ENCODE data around the gene CRB3.

CRB3 gene

GRCh38 chr19:6442087-6442688 lies 21.9 kb upstream of the CRB3 start:
- no peaks in the 10 kb centered on the region for H3K9me3 ChIP-seq (ENCODE audit: control insufficient read depth, low read depth, low read length)
- H3K36me3 ChIP-seq (ENCODE audit: control insufficient read depth, low read depth, low read length) = no peaks in the 10 kb centered on the region
- H3K27me3 ChIP-seq (ENCODE audit: control insufficient read depth, insufficient read depth, low read length) = no peaks in the 10 kb centered on the region
- no peak overlapping the region for H3K4me3 ChIP-seq (ENCODE audit: low read length)
- no peak overlapping the region for H3K27ac ChIP-seq (ENCODE audit: low read length)
- H3K4me1 ChIP-seq (ENCODE audit: control insufficient read depth, low read depth, low read length) = no peaks in the 10 kb centered on the region
- no peak overlapping the region for H3K9ac ChIP-seq (ENCODE audit: low read length)

- Histone ChIP-seq H3K9ac (ENCODE audit: low read length) (no peak overlapping the region), H3K9me3 (ENCODE audit: control insufficient read depth, low read depth, low read length) (no peaks in the 10 kb centered on the region)
Observed at GRCh38 chr19:6443986-6444385, 20.1 kb upstream of the CRB3 start.

DNA sequence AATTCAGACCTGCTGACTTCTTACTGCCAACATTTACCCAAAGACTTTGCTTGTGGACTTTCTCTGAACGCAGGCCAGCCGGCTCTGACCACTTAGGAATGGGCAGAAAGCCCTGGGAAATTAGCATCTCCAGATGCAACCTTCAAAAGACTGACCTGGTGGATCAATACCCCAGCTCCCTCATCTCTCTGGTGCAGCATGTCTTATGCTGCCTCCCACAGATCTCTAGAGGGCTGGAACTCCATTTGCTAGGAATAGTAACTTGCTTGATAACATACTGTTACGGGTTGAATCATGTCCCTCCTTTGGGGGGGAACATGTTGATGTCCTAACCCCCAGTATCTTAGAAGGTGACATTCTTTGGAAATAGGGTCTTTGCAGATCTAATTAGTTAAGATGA lies 17.6 kb upstream of the CRB3 start:
- Histone ChIP-seq H3K27me3 (ENCODE audit: control insufficient read depth, insufficient read depth, low read length) (no peaks in the 10 kb centered on the region), H3K9me3 (ENCODE audit: control insufficient read depth, low read depth, low read length) (no peaks in the 10 kb centered on the region)

More at GRCh38 chr19:6443986-6444385, 20.1 kb upstream of the CRB3 start:
- Histone ChIP-seq H3K27me3 (ENCODE audit: control insufficient read depth, insufficient read depth, low read length) (no peaks in the 10 kb centered on the region), H3K27ac (ENCODE audit: low read length) (no peak overlapping the region), H3K4me1 (ENCODE audit: control insufficient read depth, low read depth, low read length) (no peaks in the 10 kb centered on the region), H3K36me3 (ENCODE audit: control insufficient read depth, low read depth, low read length) (no peaks in the 10 kb centered on the region), H3K4me3 (ENCODE audit: low read length) (no peak overlapping the region)

DNA sequence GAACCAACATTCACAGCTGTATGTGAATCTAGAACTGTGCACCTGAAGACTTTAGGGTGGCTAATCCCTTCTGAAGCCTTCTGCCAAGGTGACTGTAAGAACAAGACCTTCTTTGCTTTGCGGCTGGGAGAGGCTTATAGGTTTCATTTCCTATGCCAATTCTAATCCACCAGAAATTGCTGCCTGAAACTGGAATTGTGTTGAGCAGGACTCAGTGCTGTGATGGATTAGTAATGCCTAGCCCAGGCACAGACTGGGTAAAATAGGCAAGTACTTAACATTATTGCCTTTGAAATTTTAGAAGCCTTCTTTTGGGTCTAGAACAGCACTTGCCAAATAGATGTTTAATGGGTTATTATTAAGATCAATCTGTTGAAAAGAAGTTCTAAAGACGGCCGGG lies 16.0 kb upstream of the CRB3 start:
- Histone ChIP-seq H3K4me3 (ENCODE audit: low read length) (no peak overlapping the region), H3K27me3 (ENCODE audit: control insufficient read depth, insufficient read depth, low read length) (no peaks in the 10 kb centered on the region), H3K4me1 (ENCODE audit: control insufficient read depth, low read depth, low read length) (no peaks in the 10 kb centered on the region), H3K9me3 (ENCODE audit: control insufficient read depth, low read depth, low read length) (no peaks in the 10 kb centered on the region), H3K9ac (ENCODE audit: low read length) (no peak overlapping the region), H3K36me3 (ENCODE audit: control insufficient read depth, low read depth, low read length) (peaks cover 4% of the 10 kb centered on the region), H3K27ac (ENCODE audit: low read length) (no peak overlapping the region)

More for the DNA sequence above, 17.6 kb upstream of the CRB3 start:
- Histone ChIP-seq H3K36me3 (ENCODE audit: control insufficient read depth, low read depth, low read length) (peaks cover 4% of the 10 kb centered on the region), H3K4me3 (ENCODE audit: low read length) (no peak overlapping the region), H3K4me1 (ENCODE audit: control insufficient read depth, low read depth, low read length) (no peaks in the 10 kb centered on the region), H3K9ac (ENCODE audit: low read length) (no peak overlapping the region), H3K27ac (ENCODE audit: low read length) (no peak overlapping the region)

DNA sequence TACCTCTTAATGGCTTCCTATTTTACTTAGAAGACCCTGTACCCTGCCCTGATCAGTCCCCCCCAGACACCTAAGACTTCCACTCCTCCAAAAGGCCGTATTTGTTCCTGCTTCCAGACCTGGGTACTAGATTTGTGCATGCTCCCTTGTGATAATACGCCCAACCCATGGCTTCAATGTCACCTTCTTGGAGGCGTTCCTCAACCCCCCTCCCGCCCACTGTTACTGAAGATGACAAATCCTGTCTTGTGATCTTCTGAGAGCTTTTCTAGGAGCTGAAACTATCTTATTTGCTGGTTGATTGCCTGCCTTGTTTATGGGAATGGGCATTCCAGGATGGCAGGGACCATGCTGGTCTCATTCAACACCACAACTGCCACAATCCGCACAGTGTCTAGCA lies 13.9 kb upstream of the CRB3 start:
- no peaks in the 10 kb centered on the region for H3K27me3 ChIP-seq (ENCODE audit: control insufficient read depth, insufficient read depth, low read length)
- H3K9ac ChIP-seq (ENCODE audit: low read length) = no peak overlapping the region
- no peaks in the 10 kb centered on the region for H3K4me1 ChIP-seq (ENCODE audit: control insufficient read depth, low read depth, low read length)
- H3K4me3 ChIP-seq (ENCODE audit: low read length) = no peak overlapping the region
- no peak overlapping the region for H3K27ac ChIP-seq (ENCODE audit: low read length)
- H3K36me3 ChIP-seq (ENCODE audit: control insufficient read depth, low read depth, low read length) = peaks cover 10% of the 10 kb centered on the region
- H3K9me3 ChIP-seq (ENCODE audit: control insufficient read depth, low read depth, low read length) = no peaks in the 10 kb centered on the region

DNA sequence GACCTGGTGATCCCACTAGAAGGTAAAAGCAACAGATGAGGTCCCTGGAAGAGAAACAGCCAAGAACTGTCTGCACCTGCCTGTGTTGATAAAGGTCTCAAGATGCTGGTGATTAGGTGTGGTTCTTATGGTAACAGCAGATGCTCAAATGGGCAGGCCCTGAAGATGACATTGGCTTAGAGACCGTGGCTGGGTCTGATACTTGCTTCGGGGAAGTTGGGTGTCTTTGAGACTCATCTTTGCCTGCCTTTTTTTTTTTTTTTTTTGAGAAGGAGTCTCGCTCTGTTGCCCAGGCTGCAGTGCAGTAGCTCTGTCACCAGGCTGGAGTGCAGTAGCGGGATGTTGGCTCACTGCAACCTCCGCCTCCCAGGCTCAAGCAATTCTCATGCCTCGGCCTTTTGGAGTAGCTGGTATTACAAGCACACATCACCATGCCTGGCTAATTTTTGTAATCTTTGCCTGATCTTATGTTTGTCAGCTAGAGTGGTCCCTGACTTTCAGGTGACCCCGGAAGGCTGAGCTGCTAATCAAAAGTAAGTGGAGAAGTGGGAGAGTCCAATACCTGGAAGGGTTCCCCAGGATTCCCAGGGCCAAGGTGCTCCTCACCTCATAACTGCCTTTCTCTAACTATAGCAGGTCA lies 12.4 kb upstream of the CRB3 start:
- peaks cover 10% of the 10 kb centered on the region for H3K36me3 ChIP-seq (ENCODE audit: control insufficient read depth, low read depth, low read length)
- H3K4me3 ChIP-seq (ENCODE audit: low read length) = no peak overlapping the region
- H3K9ac ChIP-seq (ENCODE audit: low read length) = no peak overlapping the region
- no peaks in the 10 kb centered on the region for H3K27me3 ChIP-seq (ENCODE audit: control insufficient read depth, insufficient read depth, low read length)
- H3K4me1 ChIP-seq (ENCODE audit: control insufficient read depth, low read depth, low read length) = no peaks in the 10 kb centered on the region
- H3K9me3 ChIP-seq (ENCODE audit: control insufficient read depth, low read depth, low read length) = no peaks in the 10 kb centered on the region
- H3K27ac ChIP-seq (ENCODE audit: low read length) = no peak overlapping the region

DNA sequence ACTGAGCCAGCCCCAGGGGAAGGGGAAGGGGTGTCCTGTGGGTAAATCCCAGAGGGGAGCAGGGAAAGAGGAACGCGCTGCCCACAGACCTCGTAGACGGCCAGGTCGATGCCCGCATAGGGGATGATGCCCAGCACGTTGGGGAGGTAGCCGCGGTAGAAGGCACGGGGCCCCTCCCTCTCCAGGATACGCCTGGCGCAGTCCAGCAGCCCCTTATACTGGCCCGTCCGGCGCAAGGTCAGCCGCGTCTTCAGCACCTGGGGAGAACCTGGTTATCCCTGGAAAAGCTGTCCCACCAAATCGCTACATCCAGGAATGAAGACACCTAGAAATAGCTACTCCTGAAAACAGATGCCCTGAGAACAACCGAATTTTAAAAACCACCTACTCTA lies 11.9 kb upstream of the CRB3 start:
- H3K4me1 ChIP-seq (ENCODE audit: control insufficient read depth, low read depth, low read length) = no peaks in the 10 kb centered on the region
- no peak overlapping the region for H3K9ac ChIP-seq (ENCODE audit: low read length)
- no peaks in the 10 kb centered on the region for H3K9me3 ChIP-seq (ENCODE audit: control insufficient read depth, low read depth, low read length)
- H3K4me3 ChIP-seq (ENCODE audit: low read length) = no peak overlapping the region
- no peak overlapping the region for H3K27ac ChIP-seq (ENCODE audit: low read length)
- no peaks in the 10 kb centered on the region for H3K27me3 ChIP-seq (ENCODE audit: control insufficient read depth, insufficient read depth, low read length)
- peaks cover 10% of the 10 kb centered on the region for H3K36me3 ChIP-seq (ENCODE audit: control insufficient read depth, low read depth, low read length)

GRCh38 chr19:6452899-6453298 lies 11.2 kb upstream of the CRB3 start:
- Histone ChIP-seq H3K4me3 (ENCODE audit: low read length) (no peak overlapping the region), H3K9me3 (ENCODE audit: control insufficient read depth, low read depth, low read length) (no peaks in the 10 kb centered on the region), H3K9ac (ENCODE audit: low read length) (no peak overlapping the region), H3K27me3 (ENCODE audit: control insufficient read depth, insufficient read depth, low read length) (no peaks in the 10 kb centered on the region), H3K36me3 (ENCODE audit: control insufficient read depth, low read depth, low read length) (peaks cover 10% of the 10 kb centered on the region), H3K27ac (ENCODE audit: low read length) (no peak overlapping the region), H3K4me1 (ENCODE audit: control insufficient read depth, low read depth, low read length) (no peaks in the 10 kb centered on the region)

GRCh38 chr19:6453951-6454565 lies 10.0 kb upstream of the CRB3 start:
- no peaks in the 10 kb centered on the region for H3K27me3 ChIP-seq (ENCODE audit: control insufficient read depth, insufficient read depth, low read length)
- no peak overlapping the region for H3K4me3 ChIP-seq (ENCODE audit: low read length)
- H3K4me1 ChIP-seq (ENCODE audit: control insufficient read depth, low read depth, low read length) = no peaks in the 10 kb centered on the region
- H3K36me3 ChIP-seq (ENCODE audit: control insufficient read depth, low read depth, low read length) = peaks cover 10% of the 10 kb centered on the region
- H3K27ac ChIP-seq (ENCODE audit: low read length) = no peak overlapping the region
- no peaks in the 10 kb centered on the region for H3K9me3 ChIP-seq (ENCODE audit: control insufficient read depth, low read depth, low read length)
- H3K9ac ChIP-seq (ENCODE audit: low read length) = no peak overlapping the region

DNA sequence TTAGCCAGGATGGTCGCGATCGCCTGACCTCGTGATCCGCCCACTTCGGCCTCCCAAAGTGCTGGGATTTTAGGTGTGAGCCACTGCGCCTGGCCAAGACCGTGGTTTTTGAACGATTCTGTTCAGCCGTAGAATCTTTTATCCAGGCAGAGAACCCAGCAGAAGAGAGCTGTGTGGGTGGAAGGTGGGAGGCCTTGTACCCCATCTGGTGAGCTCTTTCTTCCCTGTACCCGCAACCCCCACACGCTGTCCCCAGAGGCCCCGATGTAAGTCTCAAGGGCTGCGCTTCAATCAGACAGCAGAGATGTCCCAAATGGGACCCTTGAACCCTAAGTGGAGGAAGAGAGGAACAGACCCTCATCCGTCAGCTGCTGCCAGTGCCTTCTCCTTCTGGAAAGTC lies 8.1 kb upstream of the CRB3 start:
- no peak overlapping the region for H3K4me3 ChIP-seq (ENCODE audit: low read length)
- no peaks in the 10 kb centered on the region for H3K4me1 ChIP-seq (ENCODE audit: control insufficient read depth, low read depth, low read length)
- peaks cover 6% of the 10 kb centered on the region for H3K36me3 ChIP-seq (ENCODE audit: control insufficient read depth, low read depth, low read length)
- H3K9me3 ChIP-seq (ENCODE audit: control insufficient read depth, low read depth, low read length) = no peaks in the 10 kb centered on the region
- no peaks in the 10 kb centered on the region for H3K27me3 ChIP-seq (ENCODE audit: control insufficient read depth, insufficient read depth, low read length)
- H3K27ac ChIP-seq (ENCODE audit: low read length) = no peak overlapping the region
- H3K9ac ChIP-seq (ENCODE audit: low read length) = no peak overlapping the region

GRCh38 chr19:6457958-6458694 lies 5.9 kb upstream of the CRB3 start:
- no peaks in the 10 kb centered on the region for H3K9me3 ChIP-seq (ENCODE audit: control insufficient read depth, low read depth, low read length)
- H3K36me3 ChIP-seq (ENCODE audit: control insufficient read depth, low read depth, low read length) = peaks cover 6% of the 10 kb centered on the region
- H3K4me3 ChIP-seq (ENCODE audit: low read length) = no peak overlapping the region
- H3K27ac ChIP-seq (ENCODE audit: low read length) = no peak overlapping the region
- H3K27me3 ChIP-seq (ENCODE audit: control insufficient read depth, insufficient read depth, low read length) = peaks cover 7% of the 10 kb centered on the region
- H3K4me1 ChIP-seq (ENCODE audit: control insufficient read depth, low read depth, low read length) = no peaks in the 10 kb centered on the region
- H3K9ac ChIP-seq (ENCODE audit: low read length) = no peak overlapping the region

All from iPS-18a (cell line).